GM23338 (cell line): ENCODE results near the gene ZBTB26. TPM values are rescaled to one million over a fixed set of nuclear protein-coding genes. Genes with fewer than 3 reads are reported as not detected.

Source experiments
- ATAC-seq: fragments of 200-7000 bp; cut with Tn5 transposase; 3 replicates; pipeline ENCODE4 v1.9.1; 2020
- DNase-seq: peaks from one replicate; pipeline ENCODE4 v3.0.0-alpha.2; 2015; ENCODE audit warnings: low spot score
- H2AFZ ChIP-seq: fragments of 200-600 bp; sonication (generic); 2 replicates; pipeline ENCODE4 v1.8.0; 2016; ENCODE audit warnings: antibody characterized with exemption, mild to moderate bottlenecking, moderate library complexity
- H3F3A ChIP-seq: fragments of 200-600 bp; sonication (generic); replicated peaks from 2 replicates; pipeline ENCODE4 v1.8.0; 2017; ENCODE audit warnings: antibody characterized with exemption, mixed run types, low read depth
- H3K27ac ChIP-seq: fragments of 200-600 bp; sonication (generic); 2 replicates; pipeline ENCODE4 v1.6.1; 2016; ENCODE audit warnings: low read depth
- H3K27me3 ChIP-seq: fragments of 200-600 bp; sonication (generic); 2 replicates; pipeline ENCODE4 v1.8.0; 2016; ENCODE audit warnings: mild to moderate bottlenecking, mixed run types, moderate library complexity; ENCODE audit not compliant: insufficient read depth
- H3K36me3 ChIP-seq: fragments of 200-600 bp; sonication (generic); 2 replicates; pipeline ENCODE4 v1.8.0; 2016; ENCODE audit warnings: mild to moderate bottlenecking; ENCODE audit not compliant: insufficient read depth
- H3K4me1 ChIP-seq: fragments of 200-600 bp; sonication (generic); 2 replicates; pipeline ENCODE4 v1.8.0; 2016; ENCODE audit warnings: mild to moderate bottlenecking, moderate library complexity; ENCODE audit not compliant: insufficient read depth
- H3K4me2 ChIP-seq: fragments of 200-600 bp; sonication (generic); 2 replicates; pipeline ENCODE4 v1.7.1; 2017; ENCODE audit warnings: mixed run types
- H3K4me3 ChIP-seq: fragments of 200-600 bp; sonication (generic); 2 replicates; pipeline ENCODE4 v1.6.1; 2016; ENCODE audit warnings: mixed run types
- H3K79me2 ChIP-seq: fragments of 200-600 bp; sonication (generic); replicated peaks from 2 replicates; pipeline ENCODE4 v1.8.0; 2017; ENCODE audit warnings: mild to moderate bottlenecking; ENCODE audit not compliant: insufficient read depth
- H3K9me2 ChIP-seq: fragments of 200-600 bp; sonication (generic); 2 replicates; pipeline ENCODE4 v1.8.0; 2017; ENCODE audit not compliant: insufficient read depth
- H4K20me1 ChIP-seq: fragments of 200-600 bp; sonication (generic); replicated peaks from 2 replicates; pipeline ENCODE4 v1.8.0; 2017; ENCODE audit warnings: mild to moderate bottlenecking; ENCODE audit not compliant: insufficient read depth
- H3K27ac Mint-ChIP-seq: 2 replicates; pipeline ENCODE4 v1.8.0; 2020; ENCODE audit warnings: inconsistent platforms, mild to moderate bottlenecking, moderate library complexity, mixed read lengths
- H3K27me3 Mint-ChIP-seq: 3 replicates; pipeline ENCODE4 v1.8.0; 2022; ENCODE audit warnings: low read depth, mild to moderate bottlenecking, moderate library complexity, mixed read lengths, inconsistent platforms; ENCODE audit not compliant: insufficient read depth, poor library complexity
- H3K36me3 Mint-ChIP-seq: 3 replicates; pipeline ENCODE4 v1.8.0; 2021; ENCODE audit warnings: low read depth, mild to moderate bottlenecking, inconsistent platforms, moderate library complexity, mixed read lengths
- H3K4me1 Mint-ChIP-seq: 3 replicates; pipeline ENCODE4 v1.8.0; 2020; ENCODE audit warnings: mild to moderate bottlenecking, inconsistent platforms, mixed read lengths
- H3K4me3 Mint-ChIP-seq: 3 replicates; pipeline ENCODE4 v1.8.0; 2021; ENCODE audit warnings: moderate library complexity, mild to moderate bottlenecking, inconsistent platforms, mixed read lengths
- H3K9me3 Mint-ChIP-seq: 3 replicates; pipeline ENCODE4 v1.8.0; 2020; ENCODE audit warnings: moderate library complexity, mild to moderate bottlenecking, inconsistent platforms, mixed read lengths
- EZH2phosphoT487 ChIP-seq: fragments of 200-600 bp; sonication (generic); IDR thresholded peaks from one replicate; pipeline ENCODE4 v1.8.1; 2018; ENCODE audit warnings: antibody characterized with exemption; ENCODE audit not compliant: unreplicated experiment
- NANOG ChIP-seq: IDR thresholded peaks from 2 replicates; pipeline ENCODE4 v1.6.1; 2016; ENCODE audit warnings: antibody characterized with exemption, borderline replicate concordance
- ZNF114 ChIP-seq: fragments of 250-450 bp; sonication (Bioruptor Pico); IDR thresholded peaks from 2 replicates; pipeline ENCODE4 v1.5.0; 2020; ENCODE audit warnings: mild to moderate bottlenecking, moderate library complexity
- ZNF331 ChIP-seq: fragments of 250-450 bp; sonication (Bioruptor Pico); IDR thresholded peaks from 2 replicates; pipeline ENCODE4 v1.5.0; 2020; ENCODE audit warnings: low read depth, mild to moderate bottlenecking, moderate library complexity
- polyA plus RNA-seq: library from polyadenylated mRNA; unstranded; fragments of >200 nt; fragmentation: Nextera tagmentation; extraction: Ambion mirVana; gene quantifications from 2 replicates; pipeline ENCODE4 v1.2.1, GENCODE V29; 2016
- total RNA-seq: library from RNA; depleted of rRNA; stranded (reverse); fragments of >200 nt; shearing (Covaris generic); gene quantifications from 2 replicates; pipeline ENCODE4 v1.2.3, GENCODE V29; 2014
- TF ChIP-seq, protein P1 (sequence below): fragments of 250-450 bp; sonication (Bioruptor Pico); IDR thresholded peaks from 2 replicates; pipeline ENCODE4 v1.5.0; 2020; ENCODE audit warnings: mild to moderate bottlenecking, moderate library complexity
- TF ChIP-seq, protein P2 (sequence below), 2 experiments: fragments of 200-600 bp in 1 of 2; sonication (generic) in 1 of 2; conservative IDR thresholded peaks; 2 replicates each; pipeline versions ENCODE4 v1.5.1 to v1.6.1; 2016 to 2017; ENCODE audit warnings: antibody characterized with exemption in 2 of 2, low read depth in 2 of 2, mild to moderate bottlenecking in 2 of 2, moderate library complexity in 1 of 2

The ZBTB26 gene
- total and polyA plus RNA-seq, 2 experiments from 2014 or later, result 3.0 to 9.0 TPM

DNA sequence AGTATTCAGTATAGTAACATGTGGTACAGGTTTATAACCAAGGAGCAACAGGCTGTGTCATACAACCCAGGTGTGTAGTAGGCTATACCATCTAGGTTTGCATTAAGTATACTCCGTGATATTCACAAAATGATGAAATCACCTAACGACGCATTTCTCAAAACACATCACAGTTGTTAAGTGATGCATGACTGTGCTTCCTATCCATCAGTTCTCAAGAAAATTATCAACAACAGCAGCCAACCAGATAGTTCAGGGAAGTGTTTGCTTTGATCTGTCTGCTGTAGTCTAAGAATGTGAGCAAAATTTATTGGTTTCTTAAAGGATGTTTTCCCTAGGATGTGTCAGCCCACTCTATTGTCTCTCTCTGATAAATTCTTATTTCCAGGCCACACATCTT is 7.4 kb downstream of the ZBTB26 start (continued):
- TF ChIP-seq, protein P1, sequence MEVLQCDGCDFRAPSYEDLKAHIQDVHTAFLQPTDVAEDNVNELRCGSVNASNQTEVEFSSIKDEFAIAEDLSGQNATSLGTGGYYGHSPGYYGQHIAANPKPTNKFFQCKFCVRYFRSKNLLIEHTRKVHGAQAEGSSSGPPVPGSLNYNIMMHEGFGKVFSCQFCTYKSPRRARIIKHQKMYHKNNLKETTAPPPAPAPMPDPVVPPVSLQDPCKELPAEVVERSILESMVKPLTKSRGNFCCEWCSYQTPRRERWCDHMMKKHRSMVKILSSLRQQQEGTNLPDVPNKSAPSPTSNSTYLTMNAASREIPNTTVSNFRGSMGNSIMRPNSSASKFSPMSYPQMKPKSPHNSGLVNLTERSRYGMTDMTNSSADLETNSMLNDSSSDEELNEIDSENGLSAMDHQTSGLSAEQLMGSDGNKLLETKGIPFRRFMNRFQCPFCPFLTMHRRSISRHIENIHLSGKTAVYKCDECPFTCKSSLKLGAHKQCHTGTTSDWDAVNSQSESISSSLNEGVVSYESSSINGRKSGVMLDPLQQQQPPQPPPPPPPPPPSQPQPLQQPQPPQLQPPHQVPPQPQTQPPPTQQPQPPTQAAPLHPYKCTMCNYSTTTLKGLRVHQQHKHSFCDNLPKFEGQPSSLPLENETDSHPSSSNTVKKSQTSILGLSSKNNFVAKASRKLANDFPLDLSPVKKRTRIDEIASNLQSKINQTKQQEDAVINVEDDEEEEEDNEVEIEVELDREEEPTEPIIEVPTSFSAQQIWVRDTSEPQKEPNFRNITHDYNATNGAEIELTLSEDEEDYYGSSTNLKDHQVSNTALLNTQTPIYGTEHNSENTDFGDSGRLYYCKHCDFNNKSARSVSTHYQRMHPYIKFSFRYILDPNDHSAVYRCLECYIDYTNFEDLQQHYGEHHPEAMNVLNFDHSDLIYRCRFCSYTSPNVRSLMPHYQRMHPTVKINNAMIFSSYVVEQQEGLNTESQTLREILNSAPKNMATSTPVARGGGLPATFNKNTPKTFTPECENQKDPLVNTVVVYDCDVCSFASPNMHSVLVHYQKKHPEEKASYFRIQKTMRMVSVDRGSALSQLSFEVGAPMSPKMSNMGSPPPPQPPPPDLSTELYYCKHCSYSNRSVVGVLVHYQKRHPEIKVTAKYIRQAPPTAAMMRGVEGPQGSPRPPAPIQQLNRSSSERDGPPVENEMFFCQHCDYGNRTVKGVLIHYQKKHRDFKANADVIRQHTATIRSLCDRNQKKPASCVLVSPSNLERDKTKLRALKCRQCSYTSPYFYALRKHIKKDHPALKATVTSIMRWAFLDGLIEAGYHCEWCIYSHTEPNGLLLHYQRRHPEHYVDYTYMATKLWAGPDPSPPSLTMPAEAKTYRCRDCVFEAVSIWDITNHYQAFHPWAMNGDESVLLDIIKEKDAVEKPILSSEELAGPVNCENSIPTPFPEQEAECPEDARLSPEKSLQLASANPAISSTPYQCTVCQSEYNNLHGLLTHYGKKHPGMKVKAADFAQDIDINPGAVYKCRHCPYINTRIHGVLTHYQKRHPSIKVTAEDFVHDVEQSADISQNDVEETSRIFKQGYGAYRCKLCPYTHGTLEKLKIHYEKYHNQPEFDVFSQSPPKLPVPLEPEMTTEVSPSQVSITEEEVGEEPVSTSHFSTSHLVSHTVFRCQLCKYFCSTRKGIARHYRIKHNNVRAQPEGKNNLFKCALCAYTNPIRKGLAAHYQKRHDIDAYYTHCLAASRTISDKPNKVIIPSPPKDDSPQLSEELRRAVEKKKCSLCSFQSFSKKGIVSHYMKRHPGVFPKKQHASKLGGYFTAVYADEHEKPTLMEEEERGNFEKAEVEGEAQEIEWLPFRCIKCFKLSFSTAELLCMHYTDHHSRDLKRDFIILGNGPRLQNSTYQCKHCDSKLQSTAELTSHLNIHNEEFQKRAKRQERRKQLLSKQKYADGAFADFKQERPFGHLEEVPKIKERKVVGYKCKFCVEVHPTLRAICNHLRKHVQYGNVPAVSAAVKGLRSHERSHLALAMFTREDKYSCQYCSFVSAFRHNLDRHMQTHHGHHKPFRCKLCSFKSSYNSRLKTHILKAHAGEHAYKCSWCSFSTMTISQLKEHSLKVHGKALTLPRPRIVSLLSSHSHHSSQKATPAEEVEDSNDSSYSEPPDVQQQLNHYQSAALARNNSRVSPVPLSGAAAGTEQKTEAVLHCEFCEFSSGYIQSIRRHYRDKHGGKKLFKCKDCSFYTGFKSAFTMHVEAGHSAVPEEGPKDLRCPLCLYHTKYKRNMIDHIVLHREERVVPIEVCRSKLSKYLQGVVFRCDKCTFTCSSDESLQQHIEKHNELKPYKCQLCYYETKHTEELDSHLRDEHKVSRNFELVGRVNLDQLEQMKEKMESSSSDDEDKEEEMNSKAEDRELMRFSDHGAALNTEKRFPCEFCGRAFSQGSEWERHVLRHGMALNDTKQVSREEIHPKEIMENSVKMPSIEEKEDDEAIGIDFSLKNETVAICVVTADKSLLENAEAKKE (CRISPR knock-in tag), result no peak
- TF ChIP-seq, protein P2, sequence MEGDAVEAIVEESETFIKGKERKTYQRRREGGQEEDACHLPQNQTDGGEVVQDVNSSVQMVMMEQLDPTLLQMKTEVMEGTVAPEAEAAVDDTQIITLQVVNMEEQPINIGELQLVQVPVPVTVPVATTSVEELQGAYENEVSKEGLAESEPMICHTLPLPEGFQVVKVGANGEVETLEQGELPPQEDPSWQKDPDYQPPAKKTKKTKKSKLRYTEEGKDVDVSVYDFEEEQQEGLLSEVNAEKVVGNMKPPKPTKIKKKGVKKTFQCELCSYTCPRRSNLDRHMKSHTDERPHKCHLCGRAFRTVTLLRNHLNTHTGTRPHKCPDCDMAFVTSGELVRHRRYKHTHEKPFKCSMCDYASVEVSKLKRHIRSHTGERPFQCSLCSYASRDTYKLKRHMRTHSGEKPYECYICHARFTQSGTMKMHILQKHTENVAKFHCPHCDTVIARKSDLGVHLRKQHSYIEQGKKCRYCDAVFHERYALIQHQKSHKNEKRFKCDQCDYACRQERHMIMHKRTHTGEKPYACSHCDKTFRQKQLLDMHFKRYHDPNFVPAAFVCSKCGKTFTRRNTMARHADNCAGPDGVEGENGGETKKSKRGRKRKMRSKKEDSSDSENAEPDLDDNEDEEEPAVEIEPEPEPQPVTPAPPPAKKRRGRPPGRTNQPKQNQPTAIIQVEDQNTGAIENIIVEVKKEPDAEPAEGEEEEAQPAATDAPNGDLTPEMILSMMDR (conservative IDR thresholded peaks at IDR 0.05; ENCODE audit: low read depth in 2 of 2), result no peak
- no peak for TF ChIP-seq ZNF114 (CRISPR knock-in tag)
- TF ChIP-seq ZNF331 (CRISPR knock-in tag), result no peak
- no peak for TF ChIP-seq EZH2phosphoT487

DNA sequence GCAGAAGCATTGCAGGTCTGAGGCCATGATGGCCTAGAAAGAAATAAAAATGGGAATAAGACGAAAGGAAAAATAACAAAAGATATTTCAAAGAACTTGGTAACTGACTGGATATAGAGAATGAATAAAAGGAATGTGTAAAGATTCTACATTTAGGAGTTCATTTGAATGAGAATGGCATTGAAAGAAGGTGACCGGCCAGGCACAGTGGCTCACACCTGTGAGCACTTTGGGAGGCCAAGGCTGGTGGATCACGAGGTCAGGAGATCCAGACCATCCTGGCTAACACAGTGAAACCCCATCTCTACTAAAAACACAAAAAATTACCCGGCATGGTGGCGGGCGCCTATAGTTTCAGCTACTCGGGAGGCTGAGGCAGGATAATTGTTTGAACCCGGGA is 8.6 kb downstream of the ZBTB26 start:
- H2AFZ ChIP-seq, result no peak overlapping the region
- H3K4me1 Mint-ChIP-seq, result peaks cover 22% of the 10 kb centered on the region
- no peaks in the 10 kb centered on the region for H3F3A ChIP-seq
- H3K27ac ChIP-seq, result peak overlapping the region; percentile 83
- ATAC-seq (peak; percentile 85), DNase-seq (peak; percentile 54)
- no peaks in the 10 kb centered on the region for H3K36me3 ChIP-seq
- H3K36me3 Mint-ChIP-seq, result peaks cover 16% of the 10 kb centered on the region; the same call in 1 of the 3 replicates
- no peaks in the 10 kb centered on the region for H3K9me2 ChIP-seq
- H3K4me3 ChIP-seq, result peak overlapping the region; percentile 19; the same call in 1 of the 2 replicates
- H3K79me2 ChIP-seq, result peaks cover 74% of the 10 kb centered on the region
- peaks cover 26% of the 10 kb centered on the region for H3K4me1 ChIP-seq
- no peaks in the 10 kb centered on the region for H3K27me3 ChIP-seq
- peak overlapping the region; percentile 87 for H3K27ac Mint-ChIP-seq
- peak overlapping the region; percentile 63 for H3K4me2 ChIP-seq
- H3K27me3 Mint-ChIP-seq, result no peaks in the 10 kb centered on the region
- H3K4me3 Mint-ChIP-seq, result peak overlapping the region; percentile 18
- no peak for TF ChIP-seq EZH2phosphoT487
- no peak for TF ChIP-seq NANOG
- H4K20me1 ChIP-seq, result no peaks in the 10 kb centered on the region
- H3K9me3 Mint-ChIP-seq, result no peaks in the 10 kb centered on the region
